Tongue (tissue), 2 donors: ENCODE results near the gene ZCCHC17. TPM values are rescaled to one million over a fixed set of nuclear protein-coding genes. Genes with fewer than 3 reads are reported as not detected.

ENCODE experiments used
- DNase-seq: peaks from one replicate; pipeline ENCODE4 v3.0.0-alpha.2; 2015
- total RNA-seq: library from RNA; depleted of rRNA; stranded (reverse); fragments of >200 nt; gene quantifications from one replicate; pipeline ENCODE4 v1.2.3, GENCODE V29; 2014

ZCCHC17 gene
- total RNA-seq, 1 donor from 2014 or later, result 19.1 TPM

GRCh38 chr1:31306278-31306677, 9.4 kb downstream of the ZCCHC17 start:
- no peak for DNase-seq

GRCh38 chr1:31308036-31308435, 11.2 kb downstream of the ZCCHC17 start:
- no peak for DNase-seq

DNA sequence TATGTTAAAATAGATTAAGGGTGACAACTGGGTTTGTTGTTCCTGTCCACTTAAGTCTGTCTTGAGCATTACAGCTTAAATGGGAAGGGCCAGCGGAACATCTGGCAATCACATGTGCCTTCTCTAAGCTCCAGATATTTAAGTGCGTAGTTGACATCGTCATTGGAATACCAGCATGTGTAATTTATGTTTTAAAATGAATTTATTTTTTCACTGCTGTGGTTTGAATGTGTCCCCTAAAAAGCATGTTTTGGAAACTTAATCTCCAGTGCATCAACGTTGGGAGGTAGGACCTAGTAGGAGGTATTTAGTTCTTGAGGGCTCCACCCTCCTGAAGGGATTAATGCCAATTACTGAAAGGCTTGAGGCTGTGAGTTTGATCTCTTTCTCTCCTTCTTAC, 13.4 kb downstream of the ZCCHC17 start:
- DNase-seq, result peak; percentile 20

GRCh38 chr1:31315902-31316301, 19.1 kb downstream of the ZCCHC17 start:
- DNase-seq, result no peak

DNA sequence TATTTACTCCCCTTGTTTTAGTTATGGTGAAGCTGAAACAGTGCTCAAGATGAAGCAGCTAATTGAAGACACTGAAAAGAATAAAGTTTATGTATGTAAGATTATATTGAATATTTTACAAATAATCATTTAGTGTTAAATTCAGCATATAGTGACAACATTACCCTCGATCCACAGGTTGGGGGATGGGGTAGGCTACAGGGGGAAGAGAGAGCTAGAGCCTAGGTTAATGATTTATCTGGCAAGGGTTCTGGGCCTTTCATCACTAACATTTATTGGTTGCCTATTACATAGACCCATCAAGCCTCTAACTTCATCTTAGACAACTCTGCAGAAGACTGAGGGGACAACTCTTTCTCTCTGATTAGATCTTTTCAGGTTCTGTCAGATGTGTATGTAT, 21.3 kb downstream of the ZCCHC17 start:
- DNase-seq, result no peak

DNA sequence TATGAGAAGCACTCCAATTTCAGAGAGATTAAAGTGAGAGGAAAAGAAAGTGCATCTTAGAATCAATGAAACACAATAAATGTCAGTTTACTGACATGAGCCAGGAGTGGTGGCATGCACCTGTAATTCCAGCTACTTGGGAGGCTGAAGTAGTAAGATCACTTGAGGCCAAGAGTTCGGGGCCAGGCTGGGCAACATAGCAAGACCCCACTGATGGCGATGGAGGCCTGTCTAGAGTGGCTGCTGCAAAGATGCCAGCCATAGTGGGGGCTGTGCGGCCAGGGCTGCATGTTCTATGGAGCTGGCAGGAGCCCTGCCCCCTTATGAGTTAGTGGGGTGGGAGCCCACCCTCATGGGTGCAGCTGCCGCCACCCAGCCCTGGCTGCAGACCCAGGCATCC, 27.3 kb downstream of the ZCCHC17 start:
- DNase-seq, result no peak

DNA sequence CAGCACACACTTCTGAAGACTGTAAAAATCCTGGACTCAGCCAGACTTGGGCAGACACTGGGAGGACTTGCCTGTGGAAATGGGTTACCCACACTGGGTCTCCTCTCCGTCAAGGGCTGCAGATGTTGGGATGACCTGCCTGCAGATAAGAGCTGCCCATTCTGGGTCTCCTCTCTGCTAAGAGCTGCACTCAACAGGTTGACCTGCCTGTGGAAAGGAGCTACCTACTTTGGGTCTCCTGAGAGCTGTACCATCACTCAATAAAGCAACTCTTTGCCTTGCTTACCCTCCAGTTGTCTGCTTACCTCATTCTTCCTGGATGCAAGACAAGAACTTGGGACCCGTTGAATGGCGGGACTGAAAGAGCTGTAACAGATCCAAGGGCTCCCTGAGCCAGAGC, 28.2 kb downstream of the ZCCHC17 start:
- no peak for DNase-seq

GRCh38 chr1:31326461-31326860, 29.6 kb downstream of the ZCCHC17 start:
- no peak for DNase-seq

GRCh38 chr1:31327381-31327780, 30.5 kb downstream of the ZCCHC17 start:
- DNase-seq, result no peak

DNA sequence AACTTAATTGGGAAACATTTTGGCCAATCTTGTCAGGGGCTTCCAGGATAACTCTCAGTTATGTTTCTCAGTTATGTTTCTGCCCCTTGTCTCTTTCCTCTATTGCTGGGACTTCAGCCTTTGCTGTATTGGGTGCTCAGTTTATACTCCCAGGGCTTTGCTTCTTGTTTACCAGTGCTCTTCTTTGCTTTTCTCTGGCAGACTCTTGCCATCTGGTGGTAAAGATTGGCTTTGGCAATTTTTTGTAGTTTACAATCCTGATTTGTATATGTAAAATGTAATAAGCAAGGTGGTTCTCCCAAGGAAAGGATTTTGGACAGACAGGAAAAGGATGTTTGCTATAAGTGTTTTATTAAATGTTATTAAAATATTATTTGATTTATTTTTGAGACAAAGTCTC, 38.2 kb downstream of the ZCCHC17 start:
- DNase-seq, result peak; percentile 48

DNA sequence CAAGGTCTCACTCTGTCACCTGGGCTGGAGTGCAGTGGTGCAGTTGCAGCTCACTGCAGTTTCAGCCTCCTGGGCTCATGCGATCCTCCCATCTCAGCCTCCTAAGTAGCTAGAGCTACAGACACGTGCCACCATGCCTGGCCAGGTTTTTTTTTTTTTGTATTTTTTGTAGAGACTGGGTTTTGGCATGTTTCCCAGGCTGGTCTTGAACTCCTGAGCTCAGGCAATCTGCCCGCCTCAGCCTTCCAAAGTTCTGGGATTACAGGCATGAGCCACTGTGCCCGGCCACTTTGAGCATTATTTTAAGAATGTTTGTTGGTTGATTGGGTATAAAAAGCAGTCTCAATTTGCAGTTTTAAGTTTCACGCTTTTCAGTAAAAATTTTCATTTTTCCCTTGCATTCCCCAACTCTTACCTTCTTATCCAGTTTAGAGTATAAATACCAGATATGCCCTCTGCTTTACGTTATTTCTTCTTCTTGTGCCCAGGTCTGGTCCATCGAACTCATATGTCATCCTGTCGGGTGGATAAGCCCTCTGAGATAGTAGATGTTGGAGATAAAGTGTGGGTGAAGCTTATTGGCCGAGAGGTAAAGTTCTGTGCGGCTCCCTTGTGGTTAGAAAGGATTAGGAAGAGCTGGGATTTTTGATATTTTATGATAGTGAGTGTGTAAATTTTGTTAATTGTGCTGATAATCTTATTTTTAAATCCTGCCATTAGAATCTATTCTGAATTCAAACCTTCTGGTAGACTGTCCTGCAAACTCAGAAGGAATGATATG, 40.0 kb downstream of the ZCCHC17 start:
- DNase-seq, result no peak

GRCh38 chr1:31344503-31344902, 47.7 kb downstream of the ZCCHC17 start:
- DNase-seq, result no peak

GRCh38 chr1:31345635-31346034, 48.8 kb downstream of the ZCCHC17 start:
- no peak for DNase-seq

GRCh38 chr1:31346785-31347184, 50.0 kb downstream of the ZCCHC17 start:
- no peak for DNase-seq

DNA sequence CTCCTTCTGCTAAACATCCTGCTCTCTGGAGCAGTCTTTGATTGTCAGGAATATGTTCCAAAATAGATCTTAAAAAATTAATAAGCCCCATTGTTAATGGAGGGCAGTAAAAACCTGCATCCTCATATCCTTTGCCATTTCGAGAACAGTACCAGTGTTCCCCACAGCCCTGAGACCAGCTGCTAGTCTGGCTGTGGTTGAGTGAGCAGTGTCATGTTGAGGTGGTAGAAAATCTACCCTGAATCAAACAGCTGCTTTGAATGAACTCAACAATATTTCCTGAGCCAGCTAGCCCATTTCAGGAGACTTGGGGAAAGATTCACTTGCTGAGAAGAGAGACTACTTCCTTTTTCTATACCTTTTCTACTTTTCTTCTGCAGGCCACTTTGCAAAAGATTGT, 51.6 kb downstream of the ZCCHC17 start:
- no peak for DNase-seq

- no peak for DNase-seq
These were observed 57.5 kb downstream of the ZCCHC17 start for GRCh38 chr1:31354283-31354682.

- DNase-seq, result no peak
These were observed 59.6 kb downstream of the ZCCHC17 start for GRCh38 chr1:31356427-31356826.

- DNase-seq, result no peak
These were observed 64.8 kb downstream of the ZCCHC17 start for GRCh38 chr1:31361607-31362006.

DNA sequence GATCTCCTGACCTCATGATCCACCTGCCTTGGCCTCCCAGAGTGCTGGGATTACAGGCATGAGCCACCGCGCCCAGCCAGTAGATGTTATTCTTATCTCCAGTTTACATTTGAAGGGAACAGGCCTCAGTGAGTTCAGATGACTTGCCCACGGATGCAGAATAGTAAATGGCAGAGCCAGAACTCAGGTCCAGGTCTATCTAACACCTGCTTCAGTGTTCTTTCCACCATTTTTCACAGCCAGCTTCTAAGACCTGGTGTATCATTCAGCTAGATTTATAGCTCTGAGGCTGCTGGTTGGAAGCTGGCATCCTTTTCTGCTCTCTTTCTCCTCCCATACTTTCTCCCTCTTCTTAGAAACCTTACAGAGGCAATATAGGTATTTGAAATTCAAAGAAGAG, 65.2 kb downstream of the ZCCHC17 start:
- no peak for DNase-seq

GRCh38 chr1:31364561-31365250, 67.9 kb downstream of the ZCCHC17 start:
- DNase-seq, result no peak

DNA sequence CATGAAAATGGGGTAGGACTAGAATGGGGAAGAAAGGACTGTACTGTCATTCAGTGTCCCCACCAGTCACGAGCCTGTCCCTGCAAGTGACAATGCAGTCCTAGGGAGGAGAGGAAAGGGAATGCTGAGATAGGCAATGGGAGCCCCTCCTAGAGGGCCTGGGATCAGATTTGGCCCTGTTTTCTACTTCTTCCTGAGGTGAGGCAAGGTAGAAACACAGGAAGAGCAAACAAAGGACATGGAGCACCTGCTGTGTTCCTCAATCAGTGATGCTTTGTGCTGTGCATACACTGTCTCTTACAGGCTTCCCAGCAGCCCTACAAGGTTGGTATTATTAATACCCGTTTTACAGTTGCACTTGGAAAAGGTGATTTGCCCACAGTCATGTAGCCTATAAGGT, 70.0 kb downstream of the ZCCHC17 start:
- no peak for DNase-seq

DNA sequence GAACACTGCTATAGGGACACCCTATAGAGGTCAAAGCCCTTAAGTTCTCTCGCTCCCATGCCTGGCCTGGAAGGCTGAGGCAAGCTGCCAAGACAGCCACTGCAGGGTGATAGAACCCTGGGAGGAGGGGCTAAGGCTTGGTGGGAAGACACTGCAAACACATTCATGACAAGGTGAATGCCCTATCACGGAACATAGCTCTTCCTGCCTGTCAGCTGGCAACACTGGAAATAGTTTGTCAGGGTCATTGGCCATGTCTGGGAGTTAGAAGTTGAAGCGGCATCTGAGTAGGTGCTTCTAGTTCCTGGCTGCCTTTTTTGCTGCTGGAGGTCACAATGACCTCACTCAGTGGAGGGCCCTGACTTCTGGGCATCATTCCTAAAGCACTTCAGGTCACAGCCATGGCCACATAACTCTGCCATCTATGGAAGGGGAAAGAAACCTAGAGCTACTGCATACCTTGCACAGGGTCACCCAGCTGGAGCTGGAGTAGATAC, 71.8 kb downstream of the ZCCHC17 start:
- DNase-seq, result peak; percentile 17

DNA sequence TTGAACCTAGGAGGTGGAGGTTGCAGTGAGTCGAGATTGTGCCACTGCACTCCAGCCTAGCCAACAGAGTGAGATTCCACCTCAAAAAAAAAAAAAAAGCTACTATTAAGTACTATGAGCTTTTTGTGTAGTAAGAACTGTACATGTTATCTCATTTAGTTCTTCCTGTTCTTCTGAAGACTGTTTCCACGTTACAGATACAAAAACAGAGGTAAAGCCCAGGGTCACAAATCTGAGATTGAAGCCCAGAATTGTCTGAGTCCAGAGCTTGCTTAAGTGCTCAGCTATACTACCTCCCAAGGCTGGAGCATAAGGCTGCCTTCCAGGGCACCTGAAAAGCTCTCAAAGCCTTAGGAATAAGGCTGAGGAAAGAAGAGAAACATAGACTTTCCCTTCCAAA, 73.2 kb downstream of the ZCCHC17 start:
- no peak for DNase-seq

DNA sequence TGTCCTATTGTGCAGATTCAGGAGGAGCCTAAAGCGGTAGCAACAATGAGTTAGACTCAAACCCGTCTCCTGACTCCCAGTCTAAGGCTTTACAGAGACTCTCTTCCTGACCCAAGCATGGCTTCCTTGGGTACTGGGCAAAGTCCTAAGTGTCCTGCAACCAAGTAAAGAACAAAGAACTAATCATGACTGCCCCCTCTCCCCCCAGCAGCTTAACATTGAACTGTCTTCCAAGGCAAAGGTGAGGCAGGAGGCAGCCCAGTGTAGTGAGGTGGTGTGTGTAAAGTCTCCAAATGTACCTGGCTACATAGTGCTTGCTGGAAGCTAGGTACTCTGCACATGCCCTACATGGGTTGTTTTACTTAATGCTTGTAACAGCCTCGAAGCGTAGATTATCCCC, 73.7 kb downstream of the ZCCHC17 start:
- DNase-seq, result no peak
